Smooth muscle cell (in vitro differentiated cells): ENCODE results near the gene UBA52. TPM values are rescaled to one million over a fixed set of nuclear protein-coding genes. Genes with fewer than 3 reads are reported as not detected.

ENCODE experiments used
- DNase-seq: peaks from one replicate; lab custom pipeline; 2025; ENCODE audit not compliant: unreplicated experiment; lab: John Stamatoyannopoulos, UW
- H2AFZ ChIP-seq: fragments of 200-600 bp; sonication (generic); 2 replicates; pipeline ENCODE4 v1.6.0; 2016; ENCODE audit warnings: antibody characterized with exemption, low read depth, mild to moderate bottlenecking
- H3F3A ChIP-seq: fragments of 200-600 bp; sonication (generic); 2 replicates; pipeline ENCODE4 v1.6.0; 2017; ENCODE audit warnings: antibody characterized with exemption, low read depth
- H3K27ac ChIP-seq: fragments of 200-600 bp; sonication (generic); 2 replicates; pipeline ENCODE4 v1.5.1; 2016; ENCODE audit warnings: low read depth, mild to moderate bottlenecking
- H3K27me3 ChIP-seq: fragments of 200-600 bp; sonication (generic); 2 replicates; pipeline ENCODE4 v1.6.1; 2016; ENCODE audit warnings: low read depth, mild to moderate bottlenecking
- H3K36me3 ChIP-seq: fragments of 200-600 bp; sonication (generic); 2 replicates; pipeline ENCODE4 v1.5.1; 2016; ENCODE audit warnings: low read depth
- H3K4me1 ChIP-seq: fragments of 200-600 bp; sonication (generic); 2 replicates; pipeline ENCODE4 v1.5.1; 2016; ENCODE audit warnings: low read depth
- H3K4me2 ChIP-seq: fragments of 200-600 bp; sonication (generic); 2 replicates; pipeline ENCODE4 v1.6.0; 2016; ENCODE audit warnings: mild to moderate bottlenecking
- H3K4me3 ChIP-seq: fragments of 200-600 bp; sonication (generic); 2 replicates; pipeline ENCODE4 v1.5.1; 2016; ENCODE audit warnings: mild to moderate bottlenecking
- H3K79me2 ChIP-seq: fragments of 200-600 bp; sonication (generic); 2 replicates; pipeline ENCODE4 v1.6.0; 2016; ENCODE audit warnings: low read depth, mild to moderate bottlenecking
- H3K9ac ChIP-seq: fragments of 200-600 bp; sonication (generic); 2 replicates; pipeline ENCODE4 v1.6.0; 2016; ENCODE audit warnings: low read depth
- H3K9me3 ChIP-seq: fragments of 200-600 bp; sonication (generic); replicated peaks from 2 replicates; pipeline ENCODE4 v1.5.1; 2016; ENCODE audit warnings: low read depth
- H4K20me1 ChIP-seq: fragments of 200-600 bp; sonication (generic); 2 replicates; pipeline ENCODE4 v1.6.0; 2016; ENCODE audit warnings: low read depth
- CTCF ChIP-seq: fragments of 200-600 bp; sonication (generic); IDR thresholded peaks from 2 replicates; pipeline ENCODE4 v1.5.1; 2017; ENCODE audit warnings: borderline replicate concordance, mild to moderate bottlenecking, antibody characterized with exemption; ENCODE audit not compliant: insufficient read depth, poor library complexity, severe bottlenecking
- WGBS: methylation state at CpG from one replicate; pipeline ENCODE4 v1.1.7; 2016; ENCODE audit warnings: low lambda C conversion rate; 5-methylcytosine and 5-hydroxymethylcytosine counted together
- polyA plus RNA-seq: library from polyadenylated mRNA; unstranded; fragments of >200 nt; fragmentation: Nextera tagmentation; extraction: Ambion mirVana; gene quantifications from 2 replicates; pipeline ENCODE4 v1.2.1, GENCODE V29; 2016
- total RNA-seq: library from RNA; depleted of rRNA; stranded (reverse); fragments of >200 nt; gene quantifications from 2 replicates; pipeline ENCODE4 v1.2.3, GENCODE V29; 2014

UBA52 gene
- total and polyA plus RNA-seq, 2 experiments from 2014 or later, result 752 to 1,086 TPM

DNA sequence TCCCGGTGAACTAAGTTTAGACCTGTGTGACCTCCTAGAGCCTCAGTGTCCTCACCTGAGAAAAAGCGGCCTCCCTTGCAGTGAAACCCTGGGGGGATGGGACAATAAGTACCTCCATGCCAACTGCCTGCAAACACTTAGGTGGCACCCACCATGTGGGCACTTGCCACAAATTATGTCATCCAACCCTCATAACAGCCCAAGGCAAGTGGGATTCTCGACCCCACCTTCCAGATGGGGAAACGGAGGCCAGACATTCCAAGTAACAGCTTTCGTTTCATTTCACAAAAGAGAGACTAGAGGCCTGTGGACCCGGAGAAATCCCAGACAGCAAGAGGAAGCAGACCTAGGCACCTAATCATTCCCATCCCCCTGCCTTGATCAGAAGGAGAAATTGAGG is 23.8 kb downstream of the UBA52 start:
- no peak overlapping the region for H2AFZ ChIP-seq
- no peak for TF ChIP-seq CTCF
- no peak overlapping the region for H3K4me3 ChIP-seq
- no peak for DNase-seq
- H3K9me3 ChIP-seq, result no peaks in the 10 kb centered on the region
- no peaks in the 10 kb centered on the region for H3K79me2 ChIP-seq
- peaks cover 10% of the 10 kb centered on the region for H3K4me1 ChIP-seq
- H3K9ac ChIP-seq, result no peak overlapping the region
- no peaks in the 10 kb centered on the region for H3K27me3 ChIP-seq
- H3K27ac ChIP-seq, result no peak overlapping the region
- peaks cover 59% of the 10 kb centered on the region for H4K20me1 ChIP-seq
- H3K4me2 ChIP-seq, result no peak overlapping the region
- H3F3A ChIP-seq, result peaks cover 19% of the 10 kb centered on the region
- no peaks in the 10 kb centered on the region for H3K36me3 ChIP-seq
- WGBS, result 89% methylated on average over 6 of the region's 6 CpGs

GRCh38 chr19:18596752-18597157 is 25.1 kb downstream of the UBA52 start:
- no peak overlapping the region for H2AFZ ChIP-seq
- 55% methylated on average over 13 of the region's 21 CpGs for WGBS
- no peak overlapping the region for H3K4me2 ChIP-seq
- no peaks in the 10 kb centered on the region for H3K27me3 ChIP-seq
- peaks cover 64% of the 10 kb centered on the region for H4K20me1 ChIP-seq
- H3K9ac ChIP-seq, result no peak overlapping the region
- H3K36me3 ChIP-seq, result no peaks in the 10 kb centered on the region
- DNase-seq, result no peak
- H3K4me3 ChIP-seq, result no peak overlapping the region
- no peaks in the 10 kb centered on the region for H3K9me3 ChIP-seq
- H3K27ac ChIP-seq, result no peak overlapping the region
- H3F3A ChIP-seq, result peaks cover 8% of the 10 kb centered on the region
- H3K79me2 ChIP-seq, result peaks cover 2% of the 10 kb centered on the region
- H3K4me1 ChIP-seq, result peaks cover 10% of the 10 kb centered on the region
- TF ChIP-seq CTCF, result no peak

GRCh38 chr19:18597809-18598660 is 26.4 kb downstream of the UBA52 start:
- DNase-seq, result no peak
- no peak overlapping the region for H3K9ac ChIP-seq
- H3K9me3 ChIP-seq, result no peaks in the 10 kb centered on the region
- H3K27ac ChIP-seq, result no peak overlapping the region
- TF ChIP-seq CTCF, result no peak
- peaks cover 14% of the 10 kb centered on the region for H3K79me2 ChIP-seq
- 75% methylated on average over 25 of the region's 25 CpGs for WGBS
- peaks cover 2% of the 10 kb centered on the region for H3K27me3 ChIP-seq
- H3K4me2 ChIP-seq, result no peak overlapping the region
- H4K20me1 ChIP-seq, result peaks cover 72% of the 10 kb centered on the region
- H3K36me3 ChIP-seq, result no peaks in the 10 kb centered on the region
- peaks cover 6% of the 10 kb centered on the region for H3F3A ChIP-seq
- no peak overlapping the region for H3K4me3 ChIP-seq
- H3K4me1 ChIP-seq, result peaks cover 10% of the 10 kb centered on the region
- H2AFZ ChIP-seq, result no peak overlapping the region

DNA sequence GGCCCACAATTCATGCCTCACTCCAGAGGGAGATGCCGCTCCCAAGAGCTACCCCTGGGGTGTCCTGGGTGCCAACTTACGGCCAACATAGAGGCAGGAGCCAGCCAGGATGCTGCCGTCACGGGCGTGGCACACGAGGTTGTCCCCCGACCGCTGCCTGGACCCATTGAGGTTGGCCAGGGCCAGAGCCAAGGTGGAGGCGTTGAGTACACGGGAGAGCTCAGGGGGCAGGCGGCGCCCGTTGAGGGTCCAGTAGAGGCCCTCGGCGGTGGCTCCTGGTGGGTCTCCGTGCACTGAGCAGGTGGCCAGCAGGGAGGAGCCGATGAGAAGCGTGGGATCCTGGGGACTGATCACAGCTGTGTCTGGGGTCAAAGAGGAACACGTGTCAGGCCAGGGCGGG is 27.8 kb downstream of the UBA52 start:
- WGBS, result 96% methylated on average over 20 of the region's 20 CpGs

More for the DNA sequence above, 27.8 kb downstream of the UBA52 start:
- H3K79me2 ChIP-seq, result peaks cover 22% of the 10 kb centered on the region
- H3F3A ChIP-seq, result peaks cover 12% of the 10 kb centered on the region
- H3K27ac ChIP-seq, result no peak overlapping the region
- H3K36me3 ChIP-seq, result no peaks in the 10 kb centered on the region
- H2AFZ ChIP-seq, result no peak overlapping the region
- H3K27me3 ChIP-seq, result peaks cover 9% of the 10 kb centered on the region
- no peaks in the 10 kb centered on the region for H3K9me3 ChIP-seq
- H3K4me2 ChIP-seq, result no peak overlapping the region
- no peak overlapping the region for H3K4me3 ChIP-seq
- H3K4me1 ChIP-seq, result peaks cover 21% of the 10 kb centered on the region
- no peak overlapping the region for H3K9ac ChIP-seq
- no peak for DNase-seq
- H4K20me1 ChIP-seq, result peaks cover 75% of the 10 kb centered on the region
- no peak for TF ChIP-seq CTCF
